Keratinocyte (primary cell): ENCODE data around the gene MMP3. TPM values are rescaled to one million over a fixed set of nuclear protein-coding genes. Genes with fewer than 3 reads are reported as not detected.

Source experiments
- DNase-seq: peaks from one replicate; pipeline ENCODE4 v3.0.0-alpha.2; 2011; ENCODE audit warnings: low read depth, missing footprints, low spot score
- FAIRE-seq: peaks from 2 replicates; lab custom pipeline; 2011; peaks lifted over from hg19 to GRCh38; lab: Jason Lieb, UNC
- H2AFZ ChIP-seq: 2 replicates; pipeline ENCODE4 v1.6.0; 2012; ENCODE audit warnings: low read length, control low read depth, inconsistent platforms; ENCODE audit not compliant: control insufficient read depth
- H3K27ac ChIP-seq: 2 replicates; pipeline ENCODE4 v1.5.1; 2011; ENCODE audit warnings: low read length; ENCODE audit not compliant: control insufficient read depth, insufficient read depth
- H3K27me3 ChIP-seq: 3 replicates; pipeline ENCODE4 v1.6.0; 2011; ENCODE audit warnings: low read length; ENCODE audit not compliant: control insufficient read depth, insufficient read depth; ENCODE audit errors: extremely low read depth
- H3K36me3 ChIP-seq, 2 experiments: 2 replicates in 1 of 2; 3 replicates in 1 of 2; pipeline ENCODE4 v1.5.1; 2011; ENCODE audit warnings: low read length in 2 of 2, mild to moderate bottlenecking in 1 of 2; ENCODE audit not compliant: control insufficient read depth in 2 of 2, insufficient read depth in 2 of 2; ENCODE audit errors: extremely low read depth in 1 of 2
- H3K4me1 ChIP-seq: 3 replicates; pipeline ENCODE4 v1.5.1; 2011; ENCODE audit warnings: low read length; ENCODE audit not compliant: control insufficient read depth, insufficient read depth; ENCODE audit errors: extremely low read depth
- H3K4me2 ChIP-seq: 3 replicates; pipeline ENCODE4 v1.6.0; 2011; ENCODE audit warnings: low read depth, low read length; ENCODE audit not compliant: control insufficient read depth, insufficient read depth; ENCODE audit errors: extremely low read depth
- H3K4me3 ChIP-seq, 3 experiments: fragments of 200-600 bp in 1 of 3; sonication (generic) in 1 of 3; 2 replicates in 2 of 3; 3 replicates in 1 of 3; pipeline ENCODE4 v1.5.1; 2011 to 2016; ENCODE audit warnings: low read length in 3 of 3, mild to moderate bottlenecking in 3 of 3, control low read depth in 2 of 3, inconsistent platforms in 1 of 3, low read depth in 1 of 3, mixed read lengths in 1 of 3, mixed run types in 1 of 3, moderate library complexity in 1 of 3; ENCODE audit not compliant: control insufficient read depth in 2 of 3, insufficient read depth in 2 of 3; ENCODE audit errors: extremely low read depth in 1 of 3
- H3K79me2 ChIP-seq: 2 replicates; pipeline ENCODE4 v1.6.0; 2012; ENCODE audit warnings: low read length; ENCODE audit not compliant: control insufficient read depth, insufficient read depth
- H3K9ac ChIP-seq: 3 replicates; pipeline ENCODE4 v1.6.0; 2011; ENCODE audit warnings: low read length; ENCODE audit not compliant: control insufficient read depth, insufficient read depth; ENCODE audit errors: extremely low read depth
- H3K9me1 ChIP-seq: 3 replicates; pipeline ENCODE4 v1.6.0; 2011; ENCODE audit warnings: low read length; ENCODE audit not compliant: control insufficient read depth, insufficient read depth; ENCODE audit errors: extremely low read depth
- H3K9me3 ChIP-seq: 2 replicates; pipeline ENCODE4 v1.5.1; 2012; ENCODE audit warnings: low read depth, low read length; ENCODE audit not compliant: control insufficient read depth
- H4K20me1 ChIP-seq: 3 replicates; pipeline ENCODE4 v1.6.0; 2011; ENCODE audit warnings: low read length; ENCODE audit not compliant: control insufficient read depth, insufficient read depth; ENCODE audit errors: extremely low read depth
- EZH2 ChIP-seq: IDR thresholded peaks from one replicate; pipeline ENCODE4 v1.6.1; 2012; ENCODE audit warnings: inconsistent platforms, mild to moderate bottlenecking, low read length, moderate library complexity
- dilution Hi-C: fragments of 300-500 bp; cut with MboI; formaldehyde crosslinking; loops from one replicate; pipeline ENCODE4 v1.7.0; 2020; ENCODE audit warnings: low sequenced_read_pairs; ENCODE audit not compliant: extremely low pct_ligation_motif_present
- polyA plus RNA-seq, 5 experiments: library from polyadenylated mRNA; depleted of rRNA in 3 of 5; stranded (reverse) in 3 of 5; stranded (forward) in 1 of 5; unstranded in 1 of 5; fragments of >200 nt; gene quantifications; 1 replicate in 1 of 5; 2 replicates in 3 of 5; 3 replicates in 1 of 5; pipeline versions ENCODE4 v1.2.1 to v1.2.3, GENCODE V29; 2011 to 2012; ENCODE audit warnings: missing spikeins in 2 of 5, low read depth in 1 of 5, low replicate concordance in 1 of 5
- TF ChIP-seq, protein P1 (sequence below), 3 experiments: IDR thresholded peaks in 1 of 3; conservative IDR thresholded peaks in 1 of 3; optimal IDR thresholded peaks in 1 of 3; 2 replicates in 2 of 3; 3 replicates in 1 of 3; pipeline versions ENCODE3 to v1.5.1; 2011; ENCODE audit warnings: low read length in 3 of 3, mild to moderate bottlenecking in 3 of 3, moderate library complexity in 2 of 3, control low read depth in 1 of 3, inconsistent platforms in 1 of 3; ENCODE audit not compliant: insufficient read depth in 2 of 3; ENCODE audit errors: extremely low read depth in 1 of 3

MMP3 gene
- polyA plus RNA-seq, 1 donor (not counting 4 experiments of a cell fraction or from before 2014, with no cell fraction given), result 8.3 TPM

- no peak overlapping the region for H3K9ac ChIP-seq
- no peak overlapping the region for H3K27ac ChIP-seq
- FAIRE-seq (no peak), DNase-seq (no peak)
- no peaks in the 10 kb centered on the region for H3K9me1 ChIP-seq
- H3K4me1 ChIP-seq, result peaks cover 9% of the 10 kb centered on the region
- no peaks in the 10 kb centered on the region for H3K9me3 ChIP-seq
- H2AFZ ChIP-seq, result no peak overlapping the region
- no peaks in the 10 kb centered on the region for H3K79me2 ChIP-seq
- TF ChIP-seq, protein P1, sequence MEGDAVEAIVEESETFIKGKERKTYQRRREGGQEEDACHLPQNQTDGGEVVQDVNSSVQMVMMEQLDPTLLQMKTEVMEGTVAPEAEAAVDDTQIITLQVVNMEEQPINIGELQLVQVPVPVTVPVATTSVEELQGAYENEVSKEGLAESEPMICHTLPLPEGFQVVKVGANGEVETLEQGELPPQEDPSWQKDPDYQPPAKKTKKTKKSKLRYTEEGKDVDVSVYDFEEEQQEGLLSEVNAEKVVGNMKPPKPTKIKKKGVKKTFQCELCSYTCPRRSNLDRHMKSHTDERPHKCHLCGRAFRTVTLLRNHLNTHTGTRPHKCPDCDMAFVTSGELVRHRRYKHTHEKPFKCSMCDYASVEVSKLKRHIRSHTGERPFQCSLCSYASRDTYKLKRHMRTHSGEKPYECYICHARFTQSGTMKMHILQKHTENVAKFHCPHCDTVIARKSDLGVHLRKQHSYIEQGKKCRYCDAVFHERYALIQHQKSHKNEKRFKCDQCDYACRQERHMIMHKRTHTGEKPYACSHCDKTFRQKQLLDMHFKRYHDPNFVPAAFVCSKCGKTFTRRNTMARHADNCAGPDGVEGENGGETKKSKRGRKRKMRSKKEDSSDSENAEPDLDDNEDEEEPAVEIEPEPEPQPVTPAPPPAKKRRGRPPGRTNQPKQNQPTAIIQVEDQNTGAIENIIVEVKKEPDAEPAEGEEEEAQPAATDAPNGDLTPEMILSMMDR (optimal IDR thresholded peaks at IDR 0.05 in 1 of 3, IDR thresholded peaks at IDR 0.05 in 1 of 3, conservative IDR thresholded peaks at IDR 0.05 in 1 of 3; ENCODE audit: extremely low read depth in 1 of 3, insufficient read depth in 2 of 3, low read length in 3 of 3), result no peak
- TF ChIP-seq EZH2, result no peak
- dilution Hi-C loops, result no loop called here
- H3K4me2 ChIP-seq, result no peak overlapping the region
- H3K27me3 ChIP-seq, result no peaks in the 10 kb centered on the region
- no peaks in the 10 kb centered on the region for H3K36me3 ChIP-seq
- H4K20me1 ChIP-seq, result no peaks in the 10 kb centered on the region
- no peak overlapping the region for H3K4me3 ChIP-seq
Observed at GRCh38 chr11:102806296-102806695, 37.1 kb downstream of the MMP3 start.

DNA sequence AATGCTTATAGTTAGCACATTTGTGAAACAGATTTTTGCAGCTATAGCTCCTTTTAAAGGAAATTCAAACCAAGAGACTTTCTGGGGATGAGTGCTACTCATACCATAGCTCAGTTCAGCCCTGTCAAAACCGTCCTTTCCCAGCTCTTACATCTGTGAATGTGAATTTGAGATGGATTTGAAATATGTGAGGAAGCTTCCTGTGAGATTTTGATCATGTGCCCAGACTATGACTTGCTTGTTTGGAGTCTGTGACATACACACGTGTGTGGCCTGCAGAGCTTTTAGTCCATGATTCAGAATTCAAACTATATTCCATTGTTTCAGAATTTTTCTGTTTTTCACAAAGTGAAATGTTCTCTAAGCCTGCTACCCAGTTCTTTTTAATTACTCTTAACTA is 41.1 kb downstream of the MMP3 start:
- Histone ChIP-seq H3K79me2 (no peaks in the 10 kb centered on the region), H3K9me3 (no peaks in the 10 kb centered on the region), H3K9ac (no peak overlapping the region), H3K27me3 (no peaks in the 10 kb centered on the region), H3K36me3 (no peaks in the 10 kb centered on the region), H4K20me1 (no peaks in the 10 kb centered on the region), H3K4me1 (peaks cover 16% of the 10 kb centered on the region), H3K4me3 (no peak overlapping the region), H3K4me2 (no peak overlapping the region), H3K27ac (no peak overlapping the region), H3K9me1 (no peaks in the 10 kb centered on the region), H2AFZ (peak overlapping the region; percentile 6)
- FAIRE-seq (peak; percentile 67), DNase-seq (no peak)
- TF ChIP-seq, protein P1 (optimal IDR thresholded peaks at IDR 0.05 in 1 of 3, IDR thresholded peaks at IDR 0.05 in 1 of 3, conservative IDR thresholded peaks at IDR 0.05 in 1 of 3; ENCODE audit: extremely low read depth in 1 of 3, insufficient read depth in 2 of 3, low read length in 3 of 3), result no peak
- no peak for TF ChIP-seq EZH2
- dilution Hi-C loops, result no loop called here
